NT2/D1 (cell line): ENCODE results near the gene DCUN1D2.
"Not testable (repeated sequence)": the region's sequence is repeated elsewhere in the genome, so short reads cannot be mapped to it uniquely, and the experiment has no call there.

Experiments
- DNase-seq: peaks from one replicate; pipeline ENCODE4 v3.0.0-alpha.2; 2011; ENCODE audit warnings: low read depth, low spot score
- H3K27me3 ChIP-seq: 2 replicates; pipeline ENCODE4 v1.6.0; 2011; ENCODE audit warnings: mild to moderate bottlenecking; ENCODE audit not compliant: insufficient read length, insufficient read depth
- H3K36me3 ChIP-seq: 2 replicates; pipeline ENCODE4 v1.6.1; 2011; ENCODE audit warnings: mild to moderate bottlenecking, low read length, mixed read lengths; ENCODE audit not compliant: insufficient read depth, insufficient read length
- H3K4me1 ChIP-seq: 2 replicates; pipeline ENCODE4 v1.5.1; 2011; ENCODE audit not compliant: insufficient read depth, insufficient read length
- H3K4me3 ChIP-seq: 2 replicates; pipeline ENCODE4 v1.5.1; 2011; ENCODE audit warnings: low read depth; ENCODE audit not compliant: insufficient read length
- H3K9ac ChIP-seq: 2 replicates; pipeline ENCODE4 v1.6.0; 2011; ENCODE audit warnings: low read depth; ENCODE audit not compliant: insufficient read length
- H3K9me3 ChIP-seq: 2 replicates; pipeline ENCODE4 v1.5.1; 2011; ENCODE audit warnings: mild to moderate bottlenecking, low read length; ENCODE audit not compliant: insufficient read depth
- SUZ12 ChIP-seq: IDR thresholded peaks from 2 replicates; pipeline ENCODE4 v1.6.1; 2011; ENCODE audit not compliant: insufficient read length, insufficient read depth; ENCODE audit errors: extremely low read depth
- YY1 ChIP-seq: IDR thresholded peaks from 2 replicates; pipeline ENCODE4 v1.6.1; 2011; ENCODE audit not compliant: insufficient read length, insufficient read depth
- ZNF274 ChIP-seq: IDR thresholded peaks from 2 replicates; pipeline ENCODE4 v1.6.1; 2011; ENCODE audit warnings: mild to moderate bottlenecking, low read depth, low read length

Gene DCUN1D2

DNA sequence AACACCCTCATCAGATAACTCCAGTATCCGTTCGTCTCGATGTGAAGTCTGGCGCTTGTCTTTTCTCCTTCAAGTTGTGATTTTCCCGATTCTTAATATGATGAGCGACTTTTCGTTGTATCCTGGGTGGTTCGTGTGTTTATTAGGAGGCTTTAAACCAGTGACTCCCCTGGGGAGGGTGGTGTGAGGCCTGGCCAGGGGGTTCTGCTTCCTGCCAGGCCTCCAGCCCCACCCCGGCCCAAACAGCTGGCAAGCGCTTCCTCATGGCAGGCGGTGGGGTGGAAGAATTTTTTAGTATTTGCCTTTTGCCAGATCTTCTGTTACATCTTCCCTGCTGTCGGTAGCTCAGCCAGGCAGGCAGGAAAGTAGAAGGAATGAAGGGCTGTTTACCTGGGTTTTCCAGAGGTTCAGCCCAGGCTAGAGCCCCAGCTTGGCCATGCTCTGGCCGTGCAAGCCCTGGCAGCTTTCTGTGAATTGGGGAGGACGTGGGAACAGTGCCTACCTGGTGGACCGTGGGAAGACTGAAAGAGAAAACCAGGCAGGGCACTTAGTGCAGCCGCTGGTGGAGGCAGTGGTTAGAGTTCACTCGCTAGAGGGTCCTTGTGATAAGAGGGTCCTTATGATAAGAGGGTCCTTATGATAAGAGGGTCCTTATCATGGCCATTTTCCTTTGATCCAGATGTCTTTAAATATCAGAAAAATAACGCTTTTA lies 37.7 kb upstream of the DCUN1D2 start:
- no peak overlapping the region for H3K4me3 ChIP-seq
- H3K4me1 ChIP-seq: peaks cover 12% of the 10 kb centered on the region

DNA sequence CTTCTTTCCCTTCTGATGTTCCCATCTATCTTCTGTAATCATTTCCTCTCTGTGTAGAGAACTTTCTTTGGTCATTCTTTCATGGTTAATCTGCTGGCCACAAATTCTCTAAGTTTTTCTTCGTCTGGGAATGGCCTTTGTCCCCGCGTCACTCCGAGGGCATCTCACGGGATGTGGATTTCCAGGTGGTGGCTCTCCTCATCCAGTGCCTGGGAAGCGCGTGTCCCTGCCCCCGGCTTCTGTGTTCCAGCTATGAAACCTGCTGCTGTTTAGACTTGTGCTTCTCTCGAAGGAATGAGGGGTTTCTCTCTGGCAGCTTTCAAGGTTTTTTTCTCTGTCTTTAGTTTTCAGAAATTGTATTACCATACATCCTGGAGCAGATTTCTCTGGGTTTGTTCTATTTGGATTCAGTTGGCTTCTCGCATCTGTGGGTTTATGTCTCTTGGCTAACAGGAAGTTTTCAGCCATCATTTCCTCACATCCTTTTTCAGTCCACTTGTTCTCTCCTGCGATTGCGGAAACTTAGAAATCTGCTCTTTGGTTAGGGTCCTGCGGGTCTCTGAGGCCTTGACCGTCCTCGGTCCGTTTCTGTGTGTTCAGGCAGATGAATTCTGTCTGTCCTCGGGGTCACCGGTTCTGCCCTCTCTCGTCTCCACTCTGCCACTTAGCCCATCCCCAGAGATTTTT lies 36.9 kb upstream of the DCUN1D2 start:
- no peak for DNase-seq
- no peak overlapping the region for H3K9ac ChIP-seq
- peaks cover 73% of the 10 kb centered on the region for H3K36me3 ChIP-seq
- H3K4me1 ChIP-seq: peaks cover 10% of the 10 kb centered on the region
- H3K4me3 ChIP-seq: no peak overlapping the region
- no peak for TF ChIP-seq ZNF274
- TF ChIP-seq YY1: no peak
- TF ChIP-seq SUZ12: no peak
- H3K27me3 ChIP-seq: no peaks in the 10 kb centered on the region
- H3K9me3 ChIP-seq: no peaks in the 10 kb centered on the region

More for the DNA sequence above, 37.7 kb upstream of the DCUN1D2 start:
- H3K9me3 ChIP-seq: no peaks in the 10 kb centered on the region
- peaks cover 78% of the 10 kb centered on the region for H3K36me3 ChIP-seq
- no peak for DNase-seq
- H3K27me3 ChIP-seq: no peaks in the 10 kb centered on the region
- H3K9ac ChIP-seq: no peak overlapping the region
- TF ChIP-seq YY1 (no peak), SUZ12 (no peak), ZNF274 (no peak)

- TF ChIP-seq ZNF274: no peak
- TF ChIP-seq YY1: no peak
- TF ChIP-seq SUZ12: no peak
- peaks cover 4% of the 10 kb centered on the region for H3K4me1 ChIP-seq
- DNase-seq: no peak
- H3K4me3 ChIP-seq: no peak overlapping the region
- H3K27me3 ChIP-seq: no peaks in the 10 kb centered on the region
- H3K9ac ChIP-seq: no peak overlapping the region
- H3K36me3 ChIP-seq: peaks cover 72% of the 10 kb centered on the region
- H3K9me3 ChIP-seq: no peaks in the 10 kb centered on the region
Observed at GRCh38 chr13:113526466-113527220, 36.1 kb upstream of the DCUN1D2 start.

DNA sequence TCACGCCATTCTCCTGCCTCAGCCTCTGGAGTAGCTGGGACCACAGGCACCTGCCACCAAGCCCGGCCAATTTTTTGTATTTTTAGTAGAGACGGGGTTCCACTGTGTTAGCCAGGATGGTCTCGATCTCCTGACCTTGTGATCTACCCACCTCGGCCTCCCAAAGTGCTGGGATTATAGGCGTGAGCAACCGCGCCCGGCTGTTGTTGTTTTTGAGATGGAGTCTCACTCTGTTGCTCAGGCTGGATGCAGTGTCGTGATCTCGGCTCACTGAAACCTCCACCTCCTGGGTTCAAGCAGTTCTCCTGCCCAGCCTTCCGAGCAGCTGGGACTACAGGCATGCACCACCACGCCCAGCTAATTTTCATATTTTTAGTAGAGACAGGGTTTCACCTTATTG lies 31.9 kb upstream of the DCUN1D2 start:
- H3K36me3 ChIP-seq: peaks cover 63% of the 10 kb centered on the region
- not testable (repeated sequence) for DNase-seq, H3K9me3 ChIP-seq, H3K27me3 ChIP-seq, H3K4me1 ChIP-seq, H3K4me3 ChIP-seq, H3K9ac ChIP-seq

- Histone ChIP-seq H3K9me3 (no peaks in the 10 kb centered on the region), H3K4me3 (no peak overlapping the region), H3K36me3 (peaks cover 54% of the 10 kb centered on the region), H3K27me3 (no peaks in the 10 kb centered on the region), H3K9ac (no peak overlapping the region), H3K4me1 (no peaks in the 10 kb centered on the region)
- TF ChIP-seq ZNF274 (no peak), SUZ12 (no peak), YY1 (no peak)
- DNase-seq: no peak
Observed at GRCh38 chr13:113520571-113520970, 30.1 kb upstream of the DCUN1D2 start.

DNA sequence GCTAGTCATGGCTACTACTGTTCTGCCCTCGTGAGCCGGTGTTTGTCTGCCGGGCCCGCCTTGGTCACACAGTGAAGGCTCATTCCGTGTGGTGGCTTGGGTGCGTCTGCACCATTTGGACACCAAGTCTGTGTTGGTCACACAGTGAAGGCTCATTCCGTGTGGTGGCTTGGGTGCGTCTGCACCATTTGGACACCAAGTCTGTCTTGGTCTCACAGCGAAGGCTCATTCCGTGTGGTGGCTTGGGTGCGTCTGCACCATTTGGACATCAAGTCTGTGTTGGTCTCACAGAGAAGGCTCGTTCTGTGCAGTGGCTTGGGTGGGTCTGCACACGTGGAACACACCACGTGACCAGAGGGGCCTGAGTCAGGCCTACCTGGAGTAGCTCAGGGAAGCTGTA lies 29.0 kb upstream of the DCUN1D2 start:
- TF ChIP-seq SUZ12 (no peak), ZNF274 (no peak)
- H3K27me3 ChIP-seq: no peaks in the 10 kb centered on the region
- no peaks in the 10 kb centered on the region for H3K4me1 ChIP-seq
- no peak overlapping the region for H3K4me3 ChIP-seq
- no peak for DNase-seq
- no peaks in the 10 kb centered on the region for H3K9me3 ChIP-seq
- H3K36me3 ChIP-seq: peaks cover 53% of the 10 kb centered on the region
- H3K9ac ChIP-seq: no peak overlapping the region

- DNase-seq: no peak
- Histone ChIP-seq H3K27me3 (no peaks in the 10 kb centered on the region), H3K36me3 (peaks cover 61% of the 10 kb centered on the region), H3K4me3 (no peak overlapping the region), H3K9ac (no peak overlapping the region), H3K4me1 (no peaks in the 10 kb centered on the region), H3K9me3 (no peaks in the 10 kb centered on the region)
- TF ChIP-seq SUZ12: no peak
- no peak for TF ChIP-seq ZNF274
- no peak for TF ChIP-seq YY1
Observed at GRCh38 chr13:113518076-113518803, 27.7 kb upstream of the DCUN1D2 start.
